Endothelial cell of umbilical vein (primary cell): ENCODE results near the gene IDH3A. TPM values are rescaled to one million over a fixed set of nuclear protein-coding genes. Genes with fewer than 3 reads are reported as not detected.

ENCODE experiments used
- BruUV-seq: library from RNA; stranded (reverse); fragments of 400-500 nt; replicated peaks from 2 replicates; lab custom pipeline; 2021; lab: Mats Ljungman, UMichigan
- CTCF ChIA-PET: fragments of 300-600, 350-600 bp; sonication (Branson Sonifier 250); formaldehyde crosslinking; loops from one replicate; lab custom pipeline; 2021; ENCODE audit warnings: antibody characterized with exemption, inconsistent platforms; lab: Charles Lee
- POLR2A ChIA-PET: fragments of 300-600, 350-600 bp; sonication (Branson Sonifier 250); formaldehyde crosslinking; loops from one replicate; lab custom pipeline; 2021; ENCODE audit warnings: antibody characterized with exemption, inconsistent platforms; lab: Charles Lee
- DNase-seq: peaks from one replicate; pipeline ENCODE4 v3.0.0-alpha.2; 2011; ENCODE audit warnings: low read depth, low spot score
- FAIRE-seq: peaks from 2 replicates; lab custom pipeline; 2011; peaks lifted over from hg19 to GRCh38; lab: Jason Lieb, UNC
- H2AFZ ChIP-seq: 2 replicates; pipeline ENCODE4 v1.6.0; 2012; ENCODE audit warnings: low read depth, low read length, control low read depth, inconsistent platforms
- H3K27ac ChIP-seq: 2 replicates; pipeline ENCODE4 v1.5.1; 2011; ENCODE audit warnings: low read depth, mild to moderate bottlenecking, control low read depth, low read length, moderate library complexity; ENCODE audit not compliant: insufficient read depth
- H3K27me3 ChIP-seq, 2 experiments: 2 replicates each; pipeline versions ENCODE4 v1.6.0 to v1.6.1; 2011; ENCODE audit warnings: low read length in 2 of 2, mixed read lengths in 1 of 2; ENCODE audit not compliant: control insufficient read depth in 2 of 2, insufficient read depth in 2 of 2
- H3K36me3 ChIP-seq, 2 experiments: 2 replicates in 1 of 2; 3 replicates in 1 of 2; pipeline ENCODE4 v1.5.1; 2011; ENCODE audit warnings: low read length in 2 of 2, mild to moderate bottlenecking in 1 of 2, moderate library complexity in 1 of 2; ENCODE audit not compliant: control insufficient read depth in 2 of 2, insufficient read depth in 2 of 2; ENCODE audit errors: extremely low read depth in 1 of 2
- H3K4me1 ChIP-seq: 3 replicates; pipeline ENCODE4 v1.5.1; 2011; ENCODE audit warnings: mild to moderate bottlenecking, low read length; ENCODE audit not compliant: control insufficient read depth, insufficient read depth; ENCODE audit errors: extremely low read depth
- H3K4me2 ChIP-seq: 2 replicates; pipeline ENCODE4 v1.6.1; 2011; ENCODE audit warnings: low read length, control low read depth, mixed read lengths; ENCODE audit not compliant: insufficient read depth
- H3K4me3 ChIP-seq, 3 experiments: fragments of 200-600 bp in 1 of 3; sonication (generic), shearing (Covaris generic) in 1 of 3; replicated peaks in 1 of 3; 2 replicates each; pipeline ENCODE4 v1.5.1; 2011 to 2016; ENCODE audit warnings: control low read depth in 3 of 3, low read length in 3 of 3, mild to moderate bottlenecking in 2 of 3, inconsistent platforms in 1 of 3, low read depth in 1 of 3, moderate library complexity in 1 of 3; ENCODE audit not compliant: insufficient read depth in 1 of 3
- H3K79me2 ChIP-seq: 2 replicates; pipeline ENCODE4 v1.6.0; 2012; ENCODE audit warnings: low read length, inconsistent platforms; ENCODE audit not compliant: control insufficient read depth, insufficient read depth
- H3K9ac ChIP-seq: replicated peaks from 2 replicates; pipeline ENCODE3; 2011; ENCODE audit warnings: low read length, control low read depth; ENCODE audit not compliant: insufficient read depth; ENCODE audit errors: extremely low read depth
- H3K9me1 ChIP-seq: replicated peaks from 3 replicates; pipeline ENCODE4 v1.6.0; 2011; ENCODE audit warnings: mild to moderate bottlenecking, low read length; ENCODE audit not compliant: control insufficient read depth, insufficient read depth; ENCODE audit errors: extremely low read depth
- H3K9me3 ChIP-seq: replicated peaks from 2 replicates; pipeline ENCODE4 v1.5.1; 2012; ENCODE audit warnings: low read length, inconsistent platforms; ENCODE audit not compliant: control insufficient read depth, insufficient read depth
- H4K20me1 ChIP-seq: replicated peaks from 2 replicates; pipeline ENCODE3; 2011; ENCODE audit warnings: mild to moderate bottlenecking, low read length; ENCODE audit not compliant: control insufficient read depth, insufficient read depth; ENCODE audit errors: extremely low read depth
- EZH2 ChIP-seq: IDR thresholded peaks from 2 replicates; pipeline ENCODE4 v1.6.1; 2012; ENCODE audit warnings: borderline replicate concordance, low read depth, mild to moderate bottlenecking, moderate library complexity, low read length, inconsistent platforms; ENCODE audit not compliant: severe bottlenecking
- FOS ChIP-seq: IDR thresholded peaks from 2 replicates; pipeline ENCODE4 v1.6.1; 2011; ENCODE audit warnings: mild to moderate bottlenecking, low read length, moderate library complexity, borderline replicate concordance; ENCODE audit not compliant: insufficient read depth
- GATA2 ChIP-seq: IDR thresholded peaks from 2 replicates; pipeline ENCODE4 v1.7.0; 2011; ENCODE audit warnings: low read depth, mild to moderate bottlenecking, moderate library complexity, mixed read lengths, low read length; ENCODE audit not compliant: insufficient read length, insufficient read depth
- JUN ChIP-seq: IDR thresholded peaks from 2 replicates; pipeline ENCODE4 v1.6.1; 2011; ENCODE audit warnings: borderline replicate concordance, low read depth; ENCODE audit not compliant: insufficient read length, insufficient read depth
- MYC ChIP-seq: IDR thresholded peaks from one replicate; pipeline ENCODE4 v1.6.1; 2011; ENCODE audit warnings: mild to moderate bottlenecking, low read depth, low read length
- POLR2A ChIP-seq: IDR thresholded peaks from 2 replicates; pipeline ENCODE4 v1.6.1; 2012; ENCODE audit warnings: low read depth, mild to moderate bottlenecking, control low read depth, low read length
- POLR2AphosphoS5 ChIP-seq: IDR thresholded peaks from 2 replicates; pipeline ENCODE4 v1.6.1; 2012; ENCODE audit warnings: low read depth, mild to moderate bottlenecking, control low read depth, low read length, moderate library complexity; ENCODE audit not compliant: insufficient read depth
- dilution Hi-C: fragments of 300-500 bp; cut with MboI; formaldehyde crosslinking; loops from one replicate; pipeline ENCODE4 v1.15.0; 2019; ENCODE audit warnings: low sequenced_read_pairs; ENCODE audit not compliant: extremely low pct_ligation_motif_present
- intact Hi-C: fragments of 100-400 bp; cut with micrococcal nuclease; formaldehyde crosslinking; loops from one replicate; pipeline ENCODE4 v1.10.0; 2022
- polyA plus RNA-seq, 4 experiments: library from polyadenylated mRNA; depleted of rRNA in 3 of 4; stranded (reverse) in 3 of 4; unstranded in 1 of 4; fragments of >200 nt; gene quantifications; 2 replicates each; pipeline versions ENCODE4 v1.2.1 to v1.2.3, GENCODE V29; 2011 to 2012; ENCODE audit warnings: missing spikeins in 1 of 4
- total RNA-seq: library from RNA; stranded (reverse); gene quantifications from 2 replicates; pipeline ENCODE4 v1.2.3, GENCODE V29; 2021
- TF ChIP-seq, protein P1 (sequence below), 2 donors: IDR thresholded peaks; 1 replicate in 1 of 2; 2 replicates in 1 of 2; pipeline ENCODE4 v1.5.1; 2011; ENCODE audit warnings: low read length in 2 of 2, mild to moderate bottlenecking in 2 of 2, moderate library complexity in 2 of 2, control low read depth in 1 of 2, inconsistent platforms in 1 of 2, low read depth in 1 of 2; ENCODE audit not compliant: insufficient read depth in 1 of 2; ENCODE audit errors: extremely low read depth in 1 of 2
- TF ChIP-seq, protein P2 (sequence below): IDR thresholded peaks from 2 replicates; pipeline ENCODE4 v1.6.1; 2011; ENCODE audit not compliant: insufficient read depth, insufficient read length

Gene IDH3A
- total and polyA plus RNA-seq, 2 donors (not counting 3 experiments of a cell fraction or from before 2014, with no cell fraction given) = 35.5 to 63.9 TPM

DNA sequence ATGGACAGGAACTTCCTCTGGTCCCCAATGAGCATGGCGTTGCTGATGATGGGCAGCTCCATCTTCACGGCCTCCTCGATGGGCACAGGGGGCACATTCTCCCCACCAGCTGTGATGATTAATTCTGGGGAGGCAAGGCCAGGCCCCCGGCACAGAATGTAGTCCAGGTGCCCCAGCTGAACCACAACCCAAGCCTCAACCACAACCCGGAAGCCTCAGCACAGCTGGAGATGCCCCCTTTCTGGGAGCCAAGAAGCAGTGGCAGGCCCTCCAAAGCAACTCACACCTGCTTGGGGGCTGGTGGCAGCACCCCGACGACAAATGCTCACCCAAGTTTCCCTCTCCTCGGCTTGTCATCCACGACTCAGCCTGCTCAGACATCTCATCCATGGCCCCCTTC is 25.2 kb downstream of the IDH3A start:
- BruUV-seq = no TSS peak
- Histone ChIP-seq H2AFZ (no peak overlapping the region), H3K36me3 (peaks cover 0 to 2% of the 10 kb centered on the region in 2 experiments), H3K9me3 (no peaks in the 10 kb centered on the region), H3K4me3 (no peak overlapping the region), H4K20me1 (no peaks in the 10 kb centered on the region), H3K79me2 (no peaks in the 10 kb centered on the region), H3K4me2 (no peak overlapping the region), H3K9me1 (no peaks in the 10 kb centered on the region), H3K27ac (no peak overlapping the region), H3K4me1 (no peaks in the 10 kb centered on the region), H3K27me3 (no peaks in the 10 kb centered on the region), H3K9ac (no peak overlapping the region)
- FAIRE-seq = no peak
- CTCF ChIA-PET = interaction anchor here (1.2 to 1.3 kb wide), 2 partner anchors 21 to 62 kb away, joined by 4 to 5 read pairs; no protein-coding TSS in a partner anchor
- intact Hi-C loops (no loop called here), dilution Hi-C loops (no loop called here)
- POLR2A ChIA-PET = no interaction called here
- TF ChIP-seq POLR2A = no peak
- no peak for TF ChIP-seq MYC
- TF ChIP-seq GATA2 = no peak
- TF ChIP-seq, protein P1, sequence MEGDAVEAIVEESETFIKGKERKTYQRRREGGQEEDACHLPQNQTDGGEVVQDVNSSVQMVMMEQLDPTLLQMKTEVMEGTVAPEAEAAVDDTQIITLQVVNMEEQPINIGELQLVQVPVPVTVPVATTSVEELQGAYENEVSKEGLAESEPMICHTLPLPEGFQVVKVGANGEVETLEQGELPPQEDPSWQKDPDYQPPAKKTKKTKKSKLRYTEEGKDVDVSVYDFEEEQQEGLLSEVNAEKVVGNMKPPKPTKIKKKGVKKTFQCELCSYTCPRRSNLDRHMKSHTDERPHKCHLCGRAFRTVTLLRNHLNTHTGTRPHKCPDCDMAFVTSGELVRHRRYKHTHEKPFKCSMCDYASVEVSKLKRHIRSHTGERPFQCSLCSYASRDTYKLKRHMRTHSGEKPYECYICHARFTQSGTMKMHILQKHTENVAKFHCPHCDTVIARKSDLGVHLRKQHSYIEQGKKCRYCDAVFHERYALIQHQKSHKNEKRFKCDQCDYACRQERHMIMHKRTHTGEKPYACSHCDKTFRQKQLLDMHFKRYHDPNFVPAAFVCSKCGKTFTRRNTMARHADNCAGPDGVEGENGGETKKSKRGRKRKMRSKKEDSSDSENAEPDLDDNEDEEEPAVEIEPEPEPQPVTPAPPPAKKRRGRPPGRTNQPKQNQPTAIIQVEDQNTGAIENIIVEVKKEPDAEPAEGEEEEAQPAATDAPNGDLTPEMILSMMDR (IDR thresholded peaks at IDR 0.05; ENCODE audit: extremely low read depth in 1 of 2, insufficient read depth in 1 of 2, low read depth in 1 of 2, low read length in 2 of 2) = no peak
- no peak for TF ChIP-seq JUN
- TF ChIP-seq POLR2AphosphoS5 = no peak
- no peak for TF ChIP-seq FOS
- no peak for TF ChIP-seq EZH2
- TF ChIP-seq, protein P2, sequence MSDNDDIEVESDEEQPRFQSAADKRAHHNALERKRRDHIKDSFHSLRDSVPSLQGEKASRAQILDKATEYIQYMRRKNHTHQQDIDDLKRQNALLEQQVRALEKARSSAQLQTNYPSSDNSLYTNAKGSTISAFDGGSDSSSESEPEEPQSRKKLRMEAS = no peak
- no peak for DNase-seq
